Measurements from ENCODE around the gene VPS45. TPM values are rescaled to one million over a fixed set of nuclear protein-coding genes. Genes with fewer than 3 reads are reported as not detected.

Gene VPS45
- total RNA-seq, 4 donors from 2014 or later: 18.0 to 42.1 (median 31.1) TPM

GRCh38 chr1:150083907-150084306 lies 16.3 kb downstream of the VPS45 start:
- TF ChIP-seq CTCF (IDR thresholded peaks at IDR 0.05): no peak
- no peak for DNase-seq (ENCODE audit: low spot score)
- ATAC-seq (ENCODE audit: low FRiP score): no peak

- ATAC-seq (ENCODE audit: low FRiP score): no peak
- no peak for TF ChIP-seq CTCF (IDR thresholded peaks at IDR 0.05)
- no peak for DNase-seq (ENCODE audit: low spot score)
These were observed 17.8 kb downstream of the VPS45 start for GRCh38 chr1:150085406-150085805.

- ATAC-seq (ENCODE audit: low FRiP score) (no peak), DNase-seq (ENCODE audit: low spot score) (no peak)
- TF ChIP-seq CTCF (IDR thresholded peaks at IDR 0.05): no peak
These were observed 19.8 kb downstream of the VPS45 start for GRCh38 chr1:150087415-150087814.

- no peak for DNase-seq (ENCODE audit: low spot score)
- no peak for TF ChIP-seq CTCF (IDR thresholded peaks at IDR 0.05)
- ATAC-seq (ENCODE audit: low FRiP score): no peak
These were observed 22.4 kb downstream of the VPS45 start for GRCh38 chr1:150089846-150090520.

- no peak for DNase-seq (ENCODE audit: low spot score)
- no peak for ATAC-seq (ENCODE audit: low FRiP score)
- no peak for TF ChIP-seq CTCF (IDR thresholded peaks at IDR 0.05)
These were observed 24.7 kb downstream of the VPS45 start for GRCh38 chr1:150092180-150092791.

GRCh38 chr1:150093805-150094204 lies 26.2 kb downstream of the VPS45 start:
- no peak for ATAC-seq (ENCODE audit: low FRiP score)
- no peak for DNase-seq (ENCODE audit: low spot score)
- TF ChIP-seq CTCF (IDR thresholded peaks at IDR 0.05): no peak

GRCh38 chr1:150094734-150095265 lies 27.2 kb downstream of the VPS45 start:
- no peak for ATAC-seq (ENCODE audit: low FRiP score)
- DNase-seq (ENCODE audit: low spot score): no peak
- TF ChIP-seq CTCF (IDR thresholded peaks at IDR 0.05): no peak

All from omental fat pad (tissue), 4 donors.